ENCODE data around the gene PIK3CG. TPM values are rescaled to one million over a fixed set of nuclear protein-coding genes. Genes with fewer than 3 reads are reported as not detected.

Gene PIK3CG
- total RNA-seq, 1 donor from 2014 or later = 0.50 TPM

DNA sequence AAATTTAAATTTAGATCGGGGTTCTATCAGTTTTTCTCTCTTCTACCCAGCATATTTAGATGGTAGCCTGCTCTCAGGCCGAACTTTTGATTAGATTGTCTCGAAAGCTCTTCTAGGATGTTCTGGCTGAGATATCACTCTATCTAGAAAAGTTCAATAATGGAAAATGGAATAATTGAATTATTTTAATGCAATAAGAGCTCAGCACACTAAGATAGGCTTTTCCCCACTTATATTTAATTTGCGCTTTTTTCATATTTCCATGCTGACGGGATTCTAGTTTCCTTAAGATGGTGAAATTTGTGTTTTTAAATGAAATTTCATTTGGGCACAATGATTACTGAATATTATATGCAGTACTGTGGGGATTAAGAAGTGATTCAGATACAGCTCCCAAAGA lies 73.7 kb downstream of the PIK3CG start:
- no peaks in the 10 kb centered on the region for H3K36me3 ChIP-seq (ENCODE audit: control insufficient read depth, insufficient read depth, low read length)
- TF ChIP-seq, protein P1, sequence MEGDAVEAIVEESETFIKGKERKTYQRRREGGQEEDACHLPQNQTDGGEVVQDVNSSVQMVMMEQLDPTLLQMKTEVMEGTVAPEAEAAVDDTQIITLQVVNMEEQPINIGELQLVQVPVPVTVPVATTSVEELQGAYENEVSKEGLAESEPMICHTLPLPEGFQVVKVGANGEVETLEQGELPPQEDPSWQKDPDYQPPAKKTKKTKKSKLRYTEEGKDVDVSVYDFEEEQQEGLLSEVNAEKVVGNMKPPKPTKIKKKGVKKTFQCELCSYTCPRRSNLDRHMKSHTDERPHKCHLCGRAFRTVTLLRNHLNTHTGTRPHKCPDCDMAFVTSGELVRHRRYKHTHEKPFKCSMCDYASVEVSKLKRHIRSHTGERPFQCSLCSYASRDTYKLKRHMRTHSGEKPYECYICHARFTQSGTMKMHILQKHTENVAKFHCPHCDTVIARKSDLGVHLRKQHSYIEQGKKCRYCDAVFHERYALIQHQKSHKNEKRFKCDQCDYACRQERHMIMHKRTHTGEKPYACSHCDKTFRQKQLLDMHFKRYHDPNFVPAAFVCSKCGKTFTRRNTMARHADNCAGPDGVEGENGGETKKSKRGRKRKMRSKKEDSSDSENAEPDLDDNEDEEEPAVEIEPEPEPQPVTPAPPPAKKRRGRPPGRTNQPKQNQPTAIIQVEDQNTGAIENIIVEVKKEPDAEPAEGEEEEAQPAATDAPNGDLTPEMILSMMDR (IDR thresholded peaks at IDR 0.05; ENCODE audit: insufficient read depth, low read length, poor library complexity, severe bottlenecking) = no peak
- no peak for DNase-seq (ENCODE audit: low read depth)
- no peak overlapping the region for H3K4me3 ChIP-seq (ENCODE audit: low read depth, low read length)
- no peaks in the 10 kb centered on the region for H3K27me3 ChIP-seq (ENCODE audit: control insufficient read depth, insufficient read depth, low read length)

DNA sequence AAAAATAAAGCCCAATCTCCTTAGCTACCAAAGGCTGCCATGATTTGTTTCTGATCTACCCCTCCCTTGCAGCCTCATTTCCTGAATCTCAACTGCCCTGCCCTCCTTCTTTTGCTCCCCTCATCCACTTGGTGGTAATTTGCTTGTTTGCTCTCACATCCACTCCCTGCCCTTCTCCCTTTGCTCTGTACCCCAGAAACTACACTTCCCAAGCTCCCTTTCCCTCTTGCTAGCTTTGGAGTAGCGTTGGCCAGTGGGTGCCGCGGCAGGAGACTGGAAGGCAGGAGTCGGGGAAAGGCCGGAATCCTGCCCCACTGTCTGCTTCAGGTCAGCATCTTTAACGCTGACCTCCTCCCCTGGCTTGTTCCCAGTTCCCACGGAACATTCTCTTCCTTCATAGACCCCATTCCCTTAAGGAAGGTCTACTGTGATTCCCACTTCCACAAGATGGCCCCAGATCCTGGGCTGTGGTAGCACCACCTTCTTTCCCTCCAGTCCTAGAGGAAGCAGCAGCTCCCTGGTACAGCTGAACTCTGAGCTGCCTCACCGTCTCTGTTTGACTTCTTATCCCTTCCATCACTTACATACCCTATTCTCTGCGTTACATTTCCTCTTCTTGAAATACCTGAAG lies 79.1 kb downstream of the PIK3CG start:
- H3K4me3 ChIP-seq (ENCODE audit: low read depth, low read length) = no peak overlapping the region
- H3K27me3 ChIP-seq (ENCODE audit: control insufficient read depth, insufficient read depth, low read length) = no peaks in the 10 kb centered on the region
- TF ChIP-seq, protein P1 (IDR thresholded peaks at IDR 0.05; ENCODE audit: insufficient read depth, low read length, poor library complexity, severe bottlenecking) = no peak

DNA sequence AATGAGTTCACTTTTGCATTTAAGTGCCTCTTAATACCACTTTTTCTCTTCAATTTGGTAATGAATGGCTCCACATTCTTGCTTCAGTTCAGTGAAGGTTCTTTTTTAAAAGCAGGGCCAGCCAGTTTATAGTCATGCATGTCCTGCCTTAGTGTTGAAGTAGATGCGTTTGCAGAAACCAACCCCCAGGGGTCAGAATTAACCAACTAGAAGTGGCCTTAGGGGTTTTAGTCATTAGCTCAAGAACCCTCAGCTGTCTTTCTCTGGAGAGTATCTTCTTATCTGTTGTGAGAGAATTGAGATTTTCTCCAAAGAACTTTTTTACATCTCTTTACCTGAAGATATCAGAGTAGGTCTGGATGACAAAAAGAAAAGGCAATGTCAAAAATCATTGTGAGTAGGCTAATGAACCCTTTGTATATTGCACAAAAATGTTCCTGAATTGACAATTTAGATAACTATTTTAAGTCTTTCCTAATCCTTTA lies 82.2 kb downstream of the PIK3CG start:
- no peaks in the 10 kb centered on the region for H3K36me3 ChIP-seq (ENCODE audit: control insufficient read depth, insufficient read depth, low read length)
- TF ChIP-seq, protein P1 (IDR thresholded peaks at IDR 0.05; ENCODE audit: insufficient read depth, low read length, poor library complexity, severe bottlenecking) = peak; percentile 64
- no peak overlapping the region for H3K4me3 ChIP-seq (ENCODE audit: low read depth, low read length)
- H3K27me3 ChIP-seq (ENCODE audit: control insufficient read depth, insufficient read depth, low read length) = no peaks in the 10 kb centered on the region
- peak; percentile 29 for DNase-seq (ENCODE audit: low read depth)

More for the DNA sequence above, 79.1 kb downstream of the PIK3CG start:
- no peak for DNase-seq (ENCODE audit: low read depth)
- no peaks in the 10 kb centered on the region for H3K36me3 ChIP-seq (ENCODE audit: control insufficient read depth, insufficient read depth, low read length)

DNA sequence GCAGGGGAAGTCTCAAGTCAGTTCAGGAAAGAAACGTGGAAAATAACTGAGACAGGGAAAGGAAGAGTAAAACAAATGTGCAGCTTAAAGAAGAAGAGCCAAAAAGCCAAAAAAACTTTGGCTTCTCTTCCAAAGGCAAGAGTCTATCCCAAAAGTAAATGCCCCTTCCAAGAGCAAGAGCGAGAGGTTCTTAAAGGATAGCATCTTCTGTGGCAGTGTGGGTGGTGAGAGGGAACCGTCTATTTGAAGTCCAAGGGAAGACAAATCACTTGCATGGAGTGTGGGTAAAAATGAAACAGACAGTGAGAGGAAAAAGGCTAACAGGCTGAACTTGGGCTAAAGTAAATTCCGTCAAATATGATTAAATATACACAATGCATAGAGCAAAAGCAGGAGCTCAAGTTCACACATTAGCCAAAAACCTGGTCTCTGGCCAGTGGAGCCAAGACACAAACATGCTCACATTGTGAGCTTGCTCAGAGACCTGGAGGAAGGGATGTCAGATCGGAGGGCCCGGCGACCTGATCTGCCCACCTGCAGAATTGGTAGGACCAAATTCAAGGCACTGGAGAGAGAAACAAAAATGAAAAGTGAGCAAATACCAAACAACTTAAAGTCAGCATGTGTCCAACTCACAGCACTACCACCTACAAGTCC lies 87.0 kb downstream of the PIK3CG start:
- DNase-seq (ENCODE audit: low read depth) = no peak
- Histone ChIP-seq H3K27me3 (ENCODE audit: control insufficient read depth, insufficient read depth, low read length) (no peaks in the 10 kb centered on the region), H3K4me3 (ENCODE audit: low read depth, low read length) (no peak overlapping the region), H3K36me3 (ENCODE audit: control insufficient read depth, insufficient read depth, low read length) (no peaks in the 10 kb centered on the region)
- TF ChIP-seq, protein P1 (IDR thresholded peaks at IDR 0.05; ENCODE audit: insufficient read depth, low read length, poor library complexity, severe bottlenecking) = no peak

DNA sequence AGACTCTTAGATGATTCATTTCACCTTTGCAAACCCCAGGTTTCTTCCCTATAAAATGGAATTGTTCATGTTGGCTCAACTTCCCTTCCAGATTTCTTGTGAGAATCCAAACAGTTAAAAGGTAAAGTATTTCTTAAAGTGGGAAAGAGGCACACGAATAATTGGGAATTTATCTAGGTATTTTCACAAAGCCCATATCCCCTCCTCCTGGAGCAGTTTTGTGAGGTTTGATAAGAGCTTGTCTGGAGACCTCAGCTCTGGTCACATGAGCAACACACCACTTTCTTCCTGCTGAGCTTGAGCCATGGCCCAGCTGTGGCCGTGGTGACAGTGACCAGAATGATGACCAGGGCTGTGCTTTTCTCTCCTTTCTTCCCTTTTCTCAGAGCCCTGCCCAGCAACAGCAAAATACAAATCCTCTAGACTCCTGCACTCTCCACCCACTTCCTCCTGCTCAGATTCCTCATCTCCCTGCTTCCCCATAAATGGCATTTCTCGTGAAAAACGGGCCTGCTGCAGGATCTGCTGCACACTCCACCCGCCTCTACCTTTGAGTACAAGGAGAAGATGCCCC lies 87.7 kb downstream of the PIK3CG start:
- Histone ChIP-seq H3K36me3 (ENCODE audit: control insufficient read depth, insufficient read depth, low read length) (no peaks in the 10 kb centered on the region), H3K27me3 (ENCODE audit: control insufficient read depth, insufficient read depth, low read length) (no peaks in the 10 kb centered on the region), H3K4me3 (ENCODE audit: low read depth, low read length) (no peak overlapping the region)
- no peak for DNase-seq (ENCODE audit: low read depth)
- TF ChIP-seq, protein P1 (IDR thresholded peaks at IDR 0.05; ENCODE audit: insufficient read depth, low read length, poor library complexity, severe bottlenecking) = no peak
